GM08714 (cell line): ENCODE results near the gene HGFAC.

ENCODE experiments used
- H3K4me3 ChIP-seq: fragments of 200-500 bp; sonication (Bioruptor generic); 2 replicates; pipeline ENCODE4 v1.5.1; 2014; ENCODE audit warnings: mild to moderate bottlenecking, low read length, inconsistent platforms
- ZNF274 ChIP-seq: IDR thresholded peaks from 2 replicates; pipeline ENCODE4 v1.6.1; 2012; ENCODE audit warnings: mild to moderate bottlenecking, low read depth, low read length

The HGFAC gene

DNA sequence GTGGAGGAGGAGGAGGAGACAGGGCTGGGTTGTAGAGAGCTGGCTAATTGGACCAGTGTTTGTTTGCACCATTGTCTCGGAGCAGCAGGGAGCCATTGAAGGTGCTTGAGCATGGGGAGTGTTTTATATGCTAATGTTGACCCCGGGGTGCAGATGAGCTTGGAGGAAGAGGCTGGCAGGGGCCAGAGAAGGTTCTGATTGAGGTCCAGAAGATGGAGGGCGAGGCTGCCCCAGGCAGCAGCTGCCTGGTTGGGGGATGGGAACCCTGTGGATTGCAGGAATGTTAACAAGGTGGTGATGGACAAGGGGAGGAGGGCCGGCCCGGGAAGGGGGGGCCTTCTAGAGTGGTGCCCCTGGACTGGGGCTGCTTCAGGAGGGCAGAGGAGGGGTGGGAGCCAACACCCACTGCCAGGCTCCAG lies 39.4 kb downstream of the HGFAC start:
- H3K4me3 ChIP-seq, result no peak overlapping the region
- TF ChIP-seq ZNF274, result no peak

GRCh38 chr4:3481783-3482393 lies 40.1 kb downstream of the HGFAC start:
- no peak overlapping the region for H3K4me3 ChIP-seq
- no peak for TF ChIP-seq ZNF274

GRCh38 chr4:3482707-3483106 lies 40.9 kb downstream of the HGFAC start:
- TF ChIP-seq ZNF274, result no peak

GRCh38 chr4:3483471-3483921 lies 41.7 kb downstream of the HGFAC start:
- no peak overlapping the region for H3K4me3 ChIP-seq
- no peak for TF ChIP-seq ZNF274

More at GRCh38 chr4:3482707-3483106, 40.9 kb downstream of the HGFAC start:
- no peak overlapping the region for H3K4me3 ChIP-seq

- TF ChIP-seq ZNF274, result no peak
- H3K4me3 ChIP-seq, result no peak overlapping the region; the same call in 1 of the 2 replicates
These were observed 42.5 kb downstream of the HGFAC start for GRCh38 chr4:3484057-3484973.

DNA sequence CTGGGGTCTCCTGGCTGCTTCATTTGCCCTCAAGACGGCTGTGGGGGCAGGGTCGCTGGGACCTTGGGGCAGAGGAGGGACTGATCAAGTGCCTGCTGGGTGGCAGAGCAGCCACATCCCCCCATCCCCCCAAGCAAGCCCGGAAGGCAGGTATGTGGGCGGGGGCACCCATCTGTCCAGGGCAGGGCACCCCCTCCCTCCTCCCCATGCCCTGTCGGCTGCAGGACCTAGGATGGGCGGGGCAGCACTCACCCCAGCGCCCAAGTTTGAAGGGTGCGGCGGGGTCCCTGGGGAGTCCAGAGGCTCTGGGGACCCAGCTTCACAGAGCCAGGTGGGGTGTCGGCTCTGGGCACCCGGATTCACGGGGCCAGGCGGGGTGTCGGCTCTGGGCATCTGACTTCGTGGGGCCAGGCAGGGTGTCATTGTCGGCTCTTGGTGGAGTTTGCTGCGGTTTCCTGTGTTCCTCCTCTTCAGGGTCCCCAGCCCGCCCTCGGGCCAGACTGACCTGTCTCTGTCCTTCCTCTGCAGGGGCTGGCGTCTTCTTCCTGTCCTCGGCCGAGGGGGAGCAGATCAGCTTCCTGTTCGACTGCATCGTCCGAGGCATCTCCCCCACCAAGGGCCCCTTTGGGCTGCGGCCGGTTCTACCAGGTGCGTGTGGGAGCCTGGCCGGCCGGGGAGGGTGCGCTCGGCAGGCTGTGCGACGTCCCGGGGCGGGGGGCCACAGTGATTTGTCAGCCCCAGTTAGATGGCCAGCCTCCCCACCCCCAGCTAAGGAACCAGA lies 43.4 kb downstream of the HGFAC start:
- H3K4me3 ChIP-seq, result no peak overlapping the region; the same call in 1 of the 2 replicates
- no peak for TF ChIP-seq ZNF274

- no peak overlapping the region for H3K4me3 ChIP-seq
- no peak for TF ChIP-seq ZNF274
These were observed 44.2 kb downstream of the HGFAC start for GRCh38 chr4:3485886-3486540.

DNA sequence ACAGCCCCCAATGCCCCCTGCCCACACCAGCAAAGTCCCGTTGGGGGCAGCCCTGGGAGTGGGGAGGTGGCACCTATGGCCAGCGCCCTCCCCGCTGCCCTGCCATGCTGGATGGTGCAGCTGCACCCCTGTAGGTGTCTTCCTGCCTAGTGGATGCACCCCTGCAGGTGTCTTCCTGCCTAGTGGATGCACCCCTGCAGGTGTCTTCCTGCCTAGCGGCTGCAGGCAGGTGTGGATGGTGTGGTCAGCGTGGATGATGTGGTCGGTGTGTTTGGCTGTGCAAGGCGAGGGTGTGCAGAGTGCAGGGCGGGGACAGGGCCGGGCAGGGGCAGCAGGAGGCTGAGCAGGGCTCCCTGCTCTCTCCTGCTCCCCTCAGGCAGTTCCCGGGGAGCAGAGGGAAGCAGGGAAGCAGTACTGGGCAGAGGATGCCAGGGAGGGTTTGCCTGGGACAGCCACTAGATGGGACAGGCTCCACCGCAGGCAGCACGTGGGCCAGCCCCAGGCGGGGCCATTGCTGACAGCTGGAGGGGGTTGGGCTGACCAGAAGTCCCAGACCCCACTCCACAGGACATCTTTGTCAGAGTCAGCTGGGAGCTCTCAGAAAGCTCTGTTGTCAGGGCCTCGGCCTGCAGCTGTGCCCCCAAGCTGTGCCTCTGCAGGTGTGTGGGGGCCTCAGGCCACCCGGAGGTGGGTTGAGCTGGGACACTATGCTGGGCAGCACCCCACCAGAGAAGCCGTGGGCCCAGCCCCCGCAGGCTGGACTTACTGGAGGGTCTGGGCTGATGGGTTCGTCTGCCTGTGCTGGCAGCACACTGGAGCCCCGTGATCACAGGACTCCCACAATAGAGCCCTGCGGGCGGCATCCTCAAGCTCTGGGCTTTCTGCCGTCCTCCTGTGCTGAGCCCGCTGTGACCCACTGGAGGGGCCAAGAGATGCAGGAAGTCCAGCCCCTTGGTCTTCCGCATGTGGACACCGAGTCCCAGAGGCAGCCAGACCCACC lies 45.1 kb downstream of the HGFAC start:
- no peak for TF ChIP-seq ZNF274
- H3K4me3 ChIP-seq, result no peak overlapping the region

DNA sequence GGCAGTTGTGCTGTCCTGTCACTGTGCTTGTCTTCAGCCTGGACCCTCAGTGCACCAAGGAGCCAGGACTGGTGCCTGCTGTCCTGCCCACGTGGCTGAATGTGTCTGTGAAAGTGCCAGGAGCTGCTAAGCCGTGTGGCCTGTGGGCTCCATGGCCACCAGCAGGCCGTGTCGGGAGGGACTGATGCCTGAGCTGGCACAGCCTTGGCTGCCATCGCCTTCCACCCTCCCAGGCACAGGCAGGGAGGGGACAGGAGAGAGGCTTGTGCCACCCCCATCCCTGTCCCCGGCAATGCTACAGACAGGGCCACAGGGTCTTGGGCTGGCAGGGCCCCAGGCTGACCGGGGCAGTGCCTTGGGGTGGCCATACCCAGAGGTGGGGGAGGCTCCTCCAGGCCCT lies 46.1 kb downstream of the HGFAC start:
- TF ChIP-seq ZNF274, result no peak
- no peak overlapping the region for H3K4me3 ChIP-seq

- no peak overlapping the region for H3K4me3 ChIP-seq
- TF ChIP-seq ZNF274, result no peak
These were observed 47.1 kb downstream of the HGFAC start for GRCh38 chr4:3488820-3489219.

DNA sequence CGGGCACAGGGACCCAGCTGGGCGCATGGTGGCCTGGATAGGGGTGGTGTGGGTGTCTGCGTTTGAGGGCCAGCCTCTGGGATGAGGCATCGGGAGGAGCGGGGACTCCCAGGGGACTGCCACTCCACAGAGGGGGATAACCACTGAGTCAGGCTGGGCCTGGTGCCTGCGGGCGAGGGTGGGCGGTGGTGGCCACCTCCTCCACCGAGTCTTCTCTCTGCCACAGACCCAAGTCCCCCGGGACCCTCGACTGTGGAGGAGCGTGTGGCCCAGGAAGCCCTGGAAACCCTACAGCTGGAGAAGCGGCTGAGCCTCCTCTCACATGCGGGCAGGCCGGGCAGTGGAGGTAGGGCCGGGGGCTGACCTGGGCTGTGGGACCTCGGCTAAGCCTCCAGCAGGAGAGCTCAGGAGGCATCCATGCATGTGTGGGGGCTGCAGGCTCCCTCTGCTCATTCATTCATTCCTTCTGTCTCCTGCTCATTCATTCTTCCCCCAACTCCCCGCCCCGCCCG lies 47.7 kb downstream of the HGFAC start:
- H3K4me3 ChIP-seq, result no peak overlapping the region
- no peak for TF ChIP-seq ZNF274

DNA sequence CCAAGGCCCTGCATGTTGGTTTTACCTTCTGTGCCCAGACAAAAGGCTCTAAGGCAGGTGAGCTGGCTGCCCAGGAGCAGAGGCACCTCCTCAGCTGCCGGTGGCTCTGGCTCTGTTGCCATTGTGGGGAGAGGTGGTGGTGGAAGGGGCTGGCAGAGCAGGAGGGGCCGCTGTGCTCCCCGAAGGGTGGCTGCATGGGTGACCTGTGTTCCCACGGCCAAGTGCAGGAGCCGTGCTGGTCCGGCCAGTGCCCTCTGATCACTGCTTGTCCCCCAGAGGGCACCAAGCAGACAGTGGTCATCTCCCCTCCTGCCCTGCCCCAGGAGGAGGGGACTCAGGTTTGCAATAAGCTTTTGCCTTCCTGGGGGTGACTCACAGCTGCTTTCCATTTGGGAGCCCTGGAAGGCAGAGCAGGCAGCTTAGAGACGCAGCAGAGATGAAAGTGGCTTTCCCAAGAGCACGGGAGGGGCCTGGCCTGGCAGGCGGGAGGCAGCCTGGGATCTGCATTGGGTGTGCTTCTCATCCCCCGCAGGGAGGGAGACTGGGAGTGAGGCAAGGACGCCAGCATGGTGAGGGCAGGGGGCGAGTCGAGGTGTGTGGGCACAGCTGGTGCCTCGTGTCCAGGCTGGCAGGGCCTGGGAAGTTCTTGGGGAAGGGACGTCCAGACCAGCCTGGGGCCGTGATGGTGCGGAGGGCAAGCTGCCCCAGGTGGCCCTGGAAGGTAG lies 50.1 kb downstream of the HGFAC start:
- no peak overlapping the region for H3K4me3 ChIP-seq
- TF ChIP-seq ZNF274, result no peak
